Neural crest cell (in vitro differentiated cells): ENCODE data around the gene AXDND1. TPM values are rescaled to one million over a fixed set of nuclear protein-coding genes. Genes with fewer than 3 reads are reported as not detected.

ENCODE experiments used
- DNase-seq: peaks from one replicate; pipeline ENCODE4 v3.0.0; 2021; ENCODE audit warnings: low read depth, mixed read lengths, low spot score
- H3K27ac Mint-ChIP-seq: one replicate; pipeline ENCODE4 v1.8.0; 2021; ENCODE audit warnings: mild to moderate bottlenecking, mixed read lengths; ENCODE audit not compliant: unreplicated experiment
- H3K27me3 Mint-ChIP-seq: 2 replicates; pipeline ENCODE4 v1.8.0; 2021; ENCODE audit warnings: low read depth, mild to moderate bottlenecking, mixed read lengths
- H3K36me3 Mint-ChIP-seq: 2 replicates; pipeline ENCODE4 v1.8.0; 2021; ENCODE audit warnings: low read depth, mild to moderate bottlenecking, mixed read lengths
- H3K4me1 Mint-ChIP-seq: 2 replicates; pipeline ENCODE4 v1.8.0; 2021; ENCODE audit warnings: mixed read lengths
- H3K4me3 Mint-ChIP-seq: one replicate; pipeline ENCODE4 v1.8.0; 2021; ENCODE audit warnings: mild to moderate bottlenecking, mixed read lengths
- H3K9me3 Mint-ChIP-seq: 2 replicates; pipeline ENCODE4 v1.8.0; 2021; ENCODE audit warnings: mixed read lengths
- total RNA-seq: library from RNA; stranded (reverse); gene quantifications from 2 replicates; pipeline ENCODE4 v1.2.1, GENCODE V29; 2021
- TF ChIP-seq, protein P1 (sequence below): fragments of 200-600 bp; sonication (generic); conservative IDR thresholded peaks from 2 replicates; pipeline ENCODE4 v1.5.0; 2021; ENCODE audit warnings: antibody characterized with exemption, mild to moderate bottlenecking

Gene AXDND1
- total RNA-seq, 1 donor from 2014 or later, result 0.86 TPM

- Mint-ChIP-seq H3K4me1 (no peaks in the 10 kb centered on the region), H3K36me3 (no peaks in the 10 kb centered on the region), H3K9me3 (no peaks in the 10 kb centered on the region), H3K27me3 (no peaks in the 10 kb centered on the region), H3K4me3 (no peak overlapping the region), H3K27ac (no peak overlapping the region)
- no peak for DNase-seq
- TF ChIP-seq, protein P1, sequence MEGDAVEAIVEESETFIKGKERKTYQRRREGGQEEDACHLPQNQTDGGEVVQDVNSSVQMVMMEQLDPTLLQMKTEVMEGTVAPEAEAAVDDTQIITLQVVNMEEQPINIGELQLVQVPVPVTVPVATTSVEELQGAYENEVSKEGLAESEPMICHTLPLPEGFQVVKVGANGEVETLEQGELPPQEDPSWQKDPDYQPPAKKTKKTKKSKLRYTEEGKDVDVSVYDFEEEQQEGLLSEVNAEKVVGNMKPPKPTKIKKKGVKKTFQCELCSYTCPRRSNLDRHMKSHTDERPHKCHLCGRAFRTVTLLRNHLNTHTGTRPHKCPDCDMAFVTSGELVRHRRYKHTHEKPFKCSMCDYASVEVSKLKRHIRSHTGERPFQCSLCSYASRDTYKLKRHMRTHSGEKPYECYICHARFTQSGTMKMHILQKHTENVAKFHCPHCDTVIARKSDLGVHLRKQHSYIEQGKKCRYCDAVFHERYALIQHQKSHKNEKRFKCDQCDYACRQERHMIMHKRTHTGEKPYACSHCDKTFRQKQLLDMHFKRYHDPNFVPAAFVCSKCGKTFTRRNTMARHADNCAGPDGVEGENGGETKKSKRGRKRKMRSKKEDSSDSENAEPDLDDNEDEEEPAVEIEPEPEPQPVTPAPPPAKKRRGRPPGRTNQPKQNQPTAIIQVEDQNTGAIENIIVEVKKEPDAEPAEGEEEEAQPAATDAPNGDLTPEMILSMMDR, result no peak
These were observed 181.3 kb downstream of the AXDND1 start for GRCh38 chr1:179547021-179547535.

DNA sequence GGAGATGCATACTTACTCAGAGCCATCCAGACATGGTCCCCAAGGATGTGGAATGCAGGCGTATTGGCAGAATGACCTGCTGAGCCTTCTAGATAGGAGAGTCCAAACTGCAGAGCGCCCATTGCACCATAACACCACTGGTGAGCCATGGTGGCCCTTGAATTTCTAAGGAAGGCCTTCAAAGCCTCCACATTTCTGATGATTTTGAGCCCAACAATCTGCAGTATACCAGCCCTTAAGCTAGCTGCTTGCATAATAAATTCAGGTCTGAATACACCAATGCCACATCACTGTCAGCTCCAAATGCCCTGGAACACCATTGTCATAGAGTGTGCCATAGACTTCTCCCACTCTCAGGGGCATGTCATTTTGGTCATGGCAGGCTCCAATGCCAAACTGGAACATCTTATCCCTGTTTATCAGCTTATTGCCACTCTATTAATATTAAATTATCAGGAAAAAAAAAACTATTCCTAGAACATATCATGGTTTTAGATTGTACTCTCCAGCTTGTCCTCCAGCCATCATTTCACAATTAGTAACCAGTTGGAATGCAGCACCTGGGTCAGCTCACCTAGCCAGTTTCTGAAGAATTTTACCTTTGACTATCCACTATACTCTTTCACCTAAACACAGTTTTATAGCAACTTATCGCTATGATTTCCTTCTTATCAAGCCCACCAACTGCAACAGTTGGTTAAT is 183.0 kb downstream of the AXDND1 start:
- Mint-ChIP-seq H3K4me1 (no peaks in the 10 kb centered on the region), H3K9me3 (no peaks in the 10 kb centered on the region), H3K27me3 (no peaks in the 10 kb centered on the region), H3K27ac (no peak overlapping the region), H3K4me3 (no peak overlapping the region), H3K36me3 (no peaks in the 10 kb centered on the region)
- no peak for DNase-seq
- TF ChIP-seq, protein P1, result no peak

GRCh38 chr1:179549368-179549700 is 183.6 kb downstream of the AXDND1 start:
- TF ChIP-seq, protein P1, result no peak
- no peaks in the 10 kb centered on the region for H3K9me3 Mint-ChIP-seq
- H3K27me3 Mint-ChIP-seq, result no peaks in the 10 kb centered on the region
- no peak for DNase-seq
- no peak overlapping the region for H3K27ac Mint-ChIP-seq
- no peak overlapping the region for H3K4me3 Mint-ChIP-seq
- no peaks in the 10 kb centered on the region for H3K36me3 Mint-ChIP-seq
- H3K4me1 Mint-ChIP-seq, result no peaks in the 10 kb centered on the region

GRCh38 chr1:179550746-179551682 is 185.2 kb downstream of the AXDND1 start:
- Mint-ChIP-seq H3K27ac (no peak overlapping the region), H3K9me3 (no peaks in the 10 kb centered on the region), H3K27me3 (peaks cover 2% of the 10 kb centered on the region), H3K4me1 (no peaks in the 10 kb centered on the region), H3K36me3 (no peaks in the 10 kb centered on the region), H3K4me3 (no peak overlapping the region)
- no peak for DNase-seq
- TF ChIP-seq, protein P1, result no peak

- DNase-seq, result no peak
- H3K9me3 Mint-ChIP-seq, result no peaks in the 10 kb centered on the region
- H3K4me3 Mint-ChIP-seq, result no peak overlapping the region
- no peaks in the 10 kb centered on the region for H3K4me1 Mint-ChIP-seq
- TF ChIP-seq, protein P1, result no peak
- H3K36me3 Mint-ChIP-seq, result no peaks in the 10 kb centered on the region
- H3K27ac Mint-ChIP-seq, result no peak overlapping the region
- H3K27me3 Mint-ChIP-seq, result peaks cover 4% of the 10 kb centered on the region
These were observed 188.7 kb downstream of the AXDND1 start for GRCh38 chr1:179554427-179554826.
